NCI-H526 treated with DMSO at 0.1 percent for 48 hours (cell line): ENCODE measurements around the gene PGBD1.

Experiments used
- DNase-seq: peaks from one replicate; lab custom pipeline; 2025; lab: John Stamatoyannopoulos, UW

Gene PGBD1

GRCh38 chr6:28335040-28335563 is 53.7 kb downstream of the PGBD1 start:
- no peak for DNase-seq

- DNase-seq: peak; percentile 80
Measured at GRCh38 chr6:28335564-28336283, 54.4 kb downstream of the PGBD1 start, which contains the start of gene ZSCAN31. TSS of gene ZSCAN31 (minus strand) at chr6:28336148. CDS start at chr6:28329683, 6,465 bp downstream.

GRCh38 chr6:28336284-28337120 is 55.1 kb downstream of the PGBD1 start:
- peak; percentile 44 for DNase-seq

GRCh38 chr6:28337121-28337520 is 55.7 kb downstream of the PGBD1 start:
- DNase-seq: no peak

- DNase-seq: no peak
Measured at GRCh38 chr6:28340310-28341095, 59.1 kb downstream of the PGBD1 start.

- DNase-seq: no peak
Measured at GRCh38 chr6:28343898-28344677, 62.7 kb downstream of the PGBD1 start.

GRCh38 chr6:28345201-28345600 is 63.8 kb downstream of the PGBD1 start:
- DNase-seq: no peak

GRCh38 chr6:28347119-28347518 is 65.7 kb downstream of the PGBD1 start:
- DNase-seq: no peak

GRCh38 chr6:28349344-28349891 is 68.0 kb downstream of the PGBD1 start:
- DNase-seq: peak; percentile 58

- DNase-seq: no peak
Measured at GRCh38 chr6:28349892-28350737, 68.7 kb downstream of the PGBD1 start, which contains the start of gene ZKSCAN3. TSS of gene ZKSCAN3 (plus strand) at chr6:28349947. CDS start at chr6:28359587, 9,640 bp downstream.

GRCh38 chr6:28351087-28351486 is 69.7 kb downstream of the PGBD1 start:
- no peak for DNase-seq

- no peak for DNase-seq
Measured at GRCh38 chr6:28351493-28351925, 70.1 kb downstream of the PGBD1 start.
